ENCODE results near the gene THUMPD2. TPM values are rescaled to one million over a fixed set of nuclear protein-coding genes. Genes with fewer than 3 reads are reported as not detected.

THUMPD2 gene
- total RNA-seq (2021) (7.9 and 11.3 TPM in 2 replicates), Bru-seq, nascent RNA (percentile 92 among the genes with signal in this experiment), BruChase-seq, experiment 1, labeled RNA remaining after a 2-hour chase (percentile 74 among the genes with signal in this experiment), BruChase-seq, experiment 2, labeled RNA remaining after a 6-hour chase (percentile 55 among the genes with signal in this experiment)
- long read RNA-seq, transcript THUMPD2-204 (10 exons, 1,970 nt), result major isoform, 6 of 15 reads
- long read RNA-seq, partial matches to known transcripts, result 1 of 15 reads
- long read RNA-seq, other reads (novel, unspliced or antisense), result 6 of 15 reads

- intact Hi-C loops (cut with micrococcal nuclease; ENCODE audit: unreplicated experiment), result no loop called here
- BruUV-seq (replicated peaks), result no TSS peak
- no peak for TF ChIP-seq EZH2 (IDR thresholded peaks at IDR 0.05; ENCODE audit: low read depth)
- Histone ChIP-seq H3K9me2 (ENCODE audit: insufficient read depth) (no peaks in the 10 kb centered on the region), H3K27me3 (ENCODE audit: insufficient read depth, low read depth) (no peaks in the 10 kb centered on the region), H3K36me3 (ENCODE audit: low read depth) (peaks cover 33% of the 10 kb centered on the region), H3F3A (ENCODE audit: insufficient read depth, low read depth) (peaks cover 11% of the 10 kb centered on the region; the same call in 1 of the 2 replicates), H3K4me3 (peak within 1 kb of the TSS; percentile 71), H3K9me3 (ENCODE audit: insufficient read depth, low read depth) (no peaks in the 10 kb centered on the region), H4K20me1 (ENCODE audit: insufficient read depth) (no peaks in the 10 kb centered on the region), H2AFZ (peak within 1 kb of the TSS; percentile 96), H3K27ac (peak within 1 kb of the TSS; percentile 49), H3K4me1 (replicated peaks; ENCODE audit: insufficient read depth) (peaks cover 31% of the 10 kb centered on the region), H3K79me2 (ENCODE audit: low read depth) (peaks cover 51% of the 10 kb centered on the region), H3K4me2 (peak within 1 kb of the TSS; percentile 85)
- ChIA-PET POLR2A (ENCODE audit: unreplicated experiment) (no interaction called here), CTCF (no interaction called here)
- DNase-seq, result peak; percentile 65 to 68
Measured at GRCh38 chr2:39778775-39779340, at the start of gene THUMPD2. Gene THUMPD2, minus strand, starts transcription at chr2:39779258. Its CDS starts 19 bp downstream, at chr2:39779239.

GRCh38 chr2:39821871-39822270 lies 42.8 kb upstream of the THUMPD2 start:
- TF ChIP-seq EZH2 (IDR thresholded peaks at IDR 0.05; ENCODE audit: low read depth) (no peak), CTCF (conservative IDR thresholded peaks at IDR 0.05) (no peak)
- no TSS peak for BruUV-seq (replicated peaks)
- H3K36me3 ChIP-seq (ENCODE audit: low read depth), result no peaks in the 10 kb centered on the region
- H2AFZ ChIP-seq, result no peak overlapping the region
- no peaks in the 10 kb centered on the region for H3K4me1 ChIP-seq (replicated peaks; ENCODE audit: insufficient read depth)
- H3K4me2 ChIP-seq, result no peak overlapping the region
- H3K79me2 ChIP-seq (ENCODE audit: low read depth), result no peaks in the 10 kb centered on the region
- no peak for DNase-seq
- intact Hi-C loops (cut with micrococcal nuclease; ENCODE audit: unreplicated experiment), result no loop called here
- H4K20me1 ChIP-seq (ENCODE audit: insufficient read depth), result no peaks in the 10 kb centered on the region
- H3K27me3 ChIP-seq (ENCODE audit: insufficient read depth, low read depth), result no peaks in the 10 kb centered on the region
- H3F3A ChIP-seq (ENCODE audit: insufficient read depth, low read depth), result no peaks in the 10 kb centered on the region
- H3K4me3 ChIP-seq, result no peak overlapping the region
- CTCF ChIA-PET, result no interaction called here
- no peaks in the 10 kb centered on the region for H3K9me2 ChIP-seq (ENCODE audit: insufficient read depth)
- no peak overlapping the region for H3K27ac ChIP-seq
- H3K9me3 ChIP-seq (ENCODE audit: insufficient read depth, low read depth), result no peaks in the 10 kb centered on the region
- POLR2A ChIA-PET (ENCODE audit: unreplicated experiment), result no interaction called here

GRCh38 chr2:39816845-39817244 lies 37.8 kb upstream of the THUMPD2 start:
- Histone ChIP-seq H3K4me1 (replicated peaks; ENCODE audit: insufficient read depth) (no peaks in the 10 kb centered on the region), H2AFZ (no peak overlapping the region), H3K9me2 (ENCODE audit: insufficient read depth) (no peaks in the 10 kb centered on the region), H3K27ac (no peak overlapping the region), H3K4me2 (no peak overlapping the region), H3K27me3 (ENCODE audit: insufficient read depth, low read depth) (no peaks in the 10 kb centered on the region), H3K4me3 (no peak overlapping the region), H3K36me3 (ENCODE audit: low read depth) (no peaks in the 10 kb centered on the region), H3K9me3 (ENCODE audit: insufficient read depth, low read depth) (no peaks in the 10 kb centered on the region), H3K79me2 (ENCODE audit: low read depth) (no peaks in the 10 kb centered on the region), H4K20me1 (ENCODE audit: insufficient read depth) (no peaks in the 10 kb centered on the region), H3F3A (ENCODE audit: insufficient read depth, low read depth) (no peaks in the 10 kb centered on the region)
- BruUV-seq (replicated peaks), result no TSS peak
- no peak for DNase-seq
- TF ChIP-seq EZH2 (IDR thresholded peaks at IDR 0.05; ENCODE audit: low read depth) (no peak), CTCF (conservative IDR thresholded peaks at IDR 0.05) (no peak)
- ChIA-PET POLR2A (ENCODE audit: unreplicated experiment) (no interaction called here), CTCF (no interaction called here)
- intact Hi-C loops (cut with micrococcal nuclease; ENCODE audit: unreplicated experiment), result no loop called here
